ENCODE measurements around the gene HMGCS1. TPM values are rescaled to one million over a fixed set of nuclear protein-coding genes. Genes with fewer than 3 reads are reported as not detected.
"Not testable (repeated sequence)": the region's sequence is repeated elsewhere in the genome, so short reads cannot be mapped to it uniquely, and the experiment has no call there.

The HMGCS1 gene
- total RNA-seq, 1 donor from 2014 or later: 33.7 TPM

GRCh38 chr5:43313854-43314457 is 744 bp upstream of the HMGCS1 start:
- DNase-seq (ENCODE audit: low spot score): no peak

DNA sequence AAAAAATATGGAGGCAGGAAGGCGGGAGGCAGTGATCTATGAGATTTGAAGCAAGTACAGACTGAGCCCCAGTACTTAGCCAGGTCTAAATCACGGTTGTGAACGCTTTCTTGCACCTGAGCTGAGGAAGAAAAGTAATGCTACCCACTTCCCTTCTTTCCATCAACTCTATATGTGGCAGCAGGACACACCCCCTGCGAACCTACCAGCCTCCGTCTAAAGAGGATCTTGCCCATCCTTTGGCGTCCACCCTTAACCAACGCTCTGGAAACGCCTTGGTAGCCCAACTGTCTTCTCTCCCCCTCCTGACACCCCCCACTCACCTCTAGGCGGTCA is 545 bp downstream of the HMGCS1 start:
- no peak for DNase-seq (ENCODE audit: low spot score)

- no peak for DNase-seq (ENCODE audit: low spot score)
These were observed 1.0 kb downstream of the HMGCS1 start for GRCh38 chr5:43312076-43312661.

DNA sequence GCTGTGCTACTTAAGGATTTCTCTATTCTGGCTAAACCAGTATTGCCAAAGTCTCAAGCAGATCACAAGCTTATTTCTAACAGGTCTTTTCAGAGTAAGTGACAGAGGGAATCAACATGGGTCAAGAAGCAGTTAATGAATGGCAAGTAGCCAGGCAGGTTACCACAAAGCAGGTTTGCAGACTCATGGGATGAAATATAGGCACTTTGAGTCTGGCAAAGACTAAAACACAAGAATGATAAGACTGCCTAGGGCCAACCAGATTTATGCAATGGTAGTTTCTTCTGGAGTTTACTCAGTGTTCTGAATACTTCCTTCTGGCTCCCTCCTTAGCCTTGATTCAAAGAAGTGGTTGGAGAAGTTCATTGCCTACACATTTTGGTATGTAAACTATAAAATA is 3.6 kb downstream of the HMGCS1 start:
- no peak for DNase-seq (ENCODE audit: low spot score)

DNA sequence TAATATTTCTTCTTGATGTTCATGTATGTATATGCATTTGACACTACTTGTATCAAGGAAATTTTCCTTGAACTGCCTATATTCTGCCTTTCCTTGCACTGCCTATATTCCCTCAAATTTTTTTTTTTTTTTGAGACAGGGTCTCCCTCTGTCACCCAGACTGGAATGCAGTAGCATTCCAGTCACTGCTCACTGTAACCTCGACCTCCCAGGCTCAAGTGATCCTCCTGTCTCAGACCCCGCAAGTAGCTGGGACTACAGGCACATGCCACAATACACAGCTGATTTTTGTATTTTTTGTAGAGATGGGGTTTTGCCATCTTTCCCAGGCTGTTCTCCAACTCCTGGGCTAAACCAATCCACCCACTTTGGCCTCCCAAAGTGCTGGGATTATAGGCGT is 4.1 kb downstream of the HMGCS1 start:
- DNase-seq (ENCODE audit: low spot score): no peak

- DNase-seq (ENCODE audit: low spot score): not testable (repeated sequence)
These were observed 6.3 kb downstream of the HMGCS1 start for GRCh38 chr5:43306954-43307353.

DNA sequence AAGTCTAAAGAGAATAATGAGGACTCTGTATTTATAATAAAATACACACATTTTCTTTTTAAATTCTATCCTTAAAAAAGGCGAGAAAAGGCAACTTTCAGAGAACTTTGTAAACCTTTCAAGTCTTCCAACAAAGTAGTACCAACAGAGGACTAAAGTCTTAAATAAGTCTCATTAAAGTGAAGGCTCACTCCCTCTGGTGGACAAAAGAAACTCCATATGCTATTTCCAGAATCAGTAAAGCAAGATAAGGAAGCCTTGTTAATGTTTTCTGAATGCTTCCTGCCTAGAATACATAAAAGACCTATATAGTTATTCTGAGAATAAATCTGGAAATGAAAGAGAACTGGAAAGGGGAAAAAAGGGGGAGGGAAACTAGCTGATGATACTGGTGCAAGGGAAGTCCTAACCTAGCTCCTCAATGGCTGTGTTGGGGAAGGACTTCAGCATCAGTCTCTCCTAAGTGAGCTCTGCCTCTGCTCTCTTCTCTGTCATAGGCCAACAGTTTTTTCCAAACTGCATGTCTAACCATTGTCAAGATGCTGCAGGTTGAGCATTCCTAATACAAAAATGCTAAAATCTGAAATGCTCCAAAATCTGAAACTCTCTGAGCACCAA is 7.2 kb downstream of the HMGCS1 start:
- no peak for DNase-seq (ENCODE audit: low spot score)

GRCh38 chr5:43304525-43304924 is 8.7 kb downstream of the HMGCS1 start:
- DNase-seq (ENCODE audit: low spot score): no peak

DNA sequence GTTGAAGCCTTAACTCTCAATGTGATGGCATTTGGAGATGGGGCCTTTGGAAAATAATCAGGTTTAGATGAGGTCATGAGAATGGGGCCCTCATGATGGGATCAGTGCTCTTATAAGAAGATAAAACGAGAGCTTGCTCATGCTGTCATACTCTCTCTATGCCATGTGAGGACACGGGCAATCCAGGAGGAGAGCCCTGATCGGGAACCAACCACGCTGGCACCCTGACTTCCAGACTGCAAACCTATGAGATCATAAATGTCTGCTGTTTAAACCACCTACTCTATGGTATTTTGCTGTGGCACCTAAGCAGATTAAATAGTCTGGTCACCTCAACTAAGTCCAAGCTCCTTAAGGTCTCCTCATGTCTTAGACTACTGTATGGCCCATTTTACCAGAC is 10.0 kb downstream of the HMGCS1 start:
- no peak for DNase-seq (ENCODE audit: low spot score)

GRCh38 chr5:43302481-43302880 is 10.7 kb downstream of the HMGCS1 start:
- DNase-seq (ENCODE audit: low spot score): no peak

DNA sequence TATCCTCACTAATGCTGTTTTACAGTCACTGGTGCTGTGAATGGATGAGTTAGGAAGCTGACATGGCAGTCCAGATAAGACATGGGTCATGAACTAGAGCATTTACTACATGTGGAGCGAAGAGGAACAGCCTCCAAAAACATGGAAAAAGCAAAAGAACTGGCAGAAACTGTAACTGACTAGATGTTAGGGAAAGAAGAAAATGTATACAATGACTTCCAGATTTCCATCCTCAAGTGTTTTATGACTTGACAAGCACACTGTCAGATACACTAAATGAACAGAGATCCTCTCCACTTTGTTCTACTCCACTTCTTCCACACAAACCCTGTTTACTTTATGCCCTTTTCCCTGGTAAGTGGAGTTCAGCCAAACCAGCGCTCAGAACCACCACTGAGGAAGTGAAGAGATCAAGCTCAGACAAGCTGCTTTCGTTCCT is 11.5 kb downstream of the HMGCS1 start:
- no peak for DNase-seq (ENCODE audit: low spot score)

GRCh38 chr5:43300112-43300511 is 13.1 kb downstream of the HMGCS1 start:
- DNase-seq (ENCODE audit: low spot score): no peak

DNA sequence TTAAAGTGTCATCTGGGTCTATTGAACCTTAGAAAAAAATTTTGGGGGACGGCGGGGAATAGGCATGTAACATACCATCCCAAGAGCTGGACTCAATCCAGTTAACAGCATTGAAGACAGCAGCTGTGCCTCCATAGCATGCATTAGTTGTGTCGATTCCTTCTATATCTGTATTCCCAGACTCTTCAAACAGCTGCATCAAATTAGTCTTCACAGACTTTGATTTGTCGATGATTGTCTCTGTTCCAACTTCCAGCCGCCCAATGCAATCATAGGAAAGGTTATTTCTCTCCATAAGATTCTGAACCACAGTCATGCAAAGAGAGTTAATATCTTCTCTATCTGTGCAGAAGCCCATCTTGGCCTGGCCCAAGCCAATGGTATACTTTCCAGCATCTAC is 14.8 kb downstream of the HMGCS1 start:
- DNase-seq (ENCODE audit: low spot score): no peak

DNA sequence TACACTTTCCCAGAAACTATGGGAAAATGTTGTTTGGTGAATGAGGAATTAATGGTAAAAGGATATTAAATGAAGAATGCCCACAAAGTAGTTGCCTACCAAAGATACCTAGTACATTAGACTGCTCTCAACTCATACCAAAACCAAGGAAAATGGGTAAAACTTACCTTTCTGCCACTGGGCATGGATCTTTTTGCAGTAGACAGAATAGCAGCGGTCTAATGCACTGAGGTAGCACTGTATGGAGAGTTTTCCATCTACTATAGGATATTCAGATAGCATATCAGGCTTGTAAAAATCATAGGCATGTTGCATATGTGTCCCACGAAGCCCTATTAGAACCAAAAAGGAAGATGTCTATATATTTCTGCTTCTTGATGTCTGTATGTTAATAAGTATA is 16.4 kb downstream of the HMGCS1 start:
- DNase-seq (ENCODE audit: low spot score): no peak

DNA sequence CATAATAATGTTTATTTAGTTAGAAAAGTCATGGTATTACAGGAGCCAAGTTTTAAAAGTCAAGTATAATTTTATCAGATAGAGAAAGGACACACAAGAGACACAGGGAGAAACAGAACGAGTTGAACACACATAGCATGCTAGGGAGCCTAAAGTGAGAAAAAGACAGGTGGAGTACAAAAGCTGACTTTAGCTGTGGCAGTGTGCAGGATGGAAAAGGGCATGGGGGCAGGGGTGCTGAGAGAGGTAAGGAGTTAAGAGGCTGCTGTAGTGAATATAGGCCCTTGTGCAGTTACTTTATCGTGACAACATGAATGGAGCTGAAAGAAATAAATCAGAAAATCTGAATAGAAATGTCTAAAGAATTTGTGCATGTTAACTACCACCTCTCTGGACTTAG is 18.0 kb downstream of the HMGCS1 start:
- no peak for DNase-seq (ENCODE audit: low spot score)

- no peak for DNase-seq (ENCODE audit: low spot score)
These were observed 19.0 kb downstream of the HMGCS1 start for GRCh38 chr5:43294226-43294625.

DNA sequence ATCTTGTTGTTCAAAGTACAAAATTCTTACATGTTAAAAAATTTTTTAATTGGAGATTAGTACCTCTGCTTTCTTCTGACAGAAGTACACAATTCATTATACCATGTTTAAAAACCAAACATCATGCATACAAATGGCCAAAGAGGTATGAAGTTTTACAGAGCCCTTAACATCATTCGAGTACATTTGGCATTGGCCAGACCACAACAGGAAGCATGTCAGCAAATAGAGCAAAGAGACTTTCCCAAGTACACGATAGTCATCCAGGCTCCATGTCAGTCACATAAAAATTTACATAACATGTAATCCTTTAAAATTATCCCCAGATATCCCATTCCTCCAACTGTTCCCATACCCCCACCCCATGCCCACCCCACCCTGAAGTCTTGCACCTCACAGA is 22.5 kb downstream of the HMGCS1 start:
- DNase-seq (ENCODE audit: low spot score): no peak

- DNase-seq (ENCODE audit: low spot score): no peak
These were observed 24.9 kb downstream of the HMGCS1 start for GRCh38 chr5:43288269-43288831.

DNA sequence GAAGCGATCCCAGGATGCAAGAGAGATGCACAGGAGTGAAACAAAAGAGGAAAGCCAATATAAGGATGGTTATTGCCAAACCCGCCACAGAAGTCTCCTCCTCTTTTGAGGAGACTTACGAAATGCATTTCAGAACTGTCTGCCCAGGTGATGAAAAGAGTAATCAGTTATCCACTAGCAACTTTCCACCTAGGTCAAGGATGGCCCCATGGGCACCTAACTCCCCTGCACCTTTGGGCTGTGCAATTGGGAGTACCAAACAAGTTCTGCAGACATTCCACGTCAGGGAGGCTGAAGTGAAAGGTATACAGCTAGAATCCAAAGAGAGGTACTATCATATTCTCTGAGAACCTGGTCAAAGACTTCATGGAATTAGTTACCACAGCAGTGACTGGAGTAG is 25.7 kb downstream of the HMGCS1 start:
- no peak for DNase-seq (ENCODE audit: low spot score)

- no peak for DNase-seq (ENCODE audit: low spot score)
These were observed 26.6 kb downstream of the HMGCS1 start for GRCh38 chr5:43286623-43287022.

DNA sequence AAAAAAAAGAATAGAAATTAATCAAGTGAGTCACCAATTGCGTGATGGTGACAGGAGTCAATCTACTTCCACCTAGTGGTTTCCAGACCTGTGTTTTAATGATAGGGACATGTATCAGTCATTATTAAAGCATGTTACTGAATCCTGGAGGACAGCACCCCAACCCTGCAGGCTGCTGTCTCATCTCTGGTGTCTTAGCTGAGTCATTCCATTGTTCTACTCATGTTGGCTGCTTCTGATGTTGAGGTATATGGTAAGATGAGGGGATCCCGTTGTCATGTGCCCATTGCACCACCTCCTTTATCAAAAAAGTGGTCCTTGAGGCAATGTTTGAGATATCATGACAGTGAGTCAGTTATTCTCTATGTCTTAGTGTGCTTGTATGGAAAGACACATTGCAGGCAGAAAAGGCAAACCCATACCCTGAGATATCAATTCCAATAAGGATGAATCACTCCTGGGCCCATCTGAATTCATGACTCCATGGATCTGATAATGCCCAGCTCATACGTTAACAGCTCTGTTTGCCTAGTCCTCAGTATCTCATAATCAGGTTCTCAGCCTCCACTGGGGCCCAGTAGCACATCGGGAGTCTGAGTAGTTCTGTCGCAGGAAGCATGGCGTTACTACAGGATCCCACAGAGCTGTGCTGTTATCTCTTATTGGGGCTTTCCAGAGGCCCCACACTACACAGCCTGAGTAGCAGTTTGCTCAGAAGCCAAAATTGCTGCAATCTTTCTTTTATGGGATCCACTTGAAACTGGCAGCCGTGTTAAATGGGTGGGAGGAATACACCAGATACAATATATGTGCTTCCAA is 31.2 kb downstream of the HMGCS1 start:
- no peak for DNase-seq (ENCODE audit: low spot score)
